Loucy (cell line): Measurements from ENCODE around the gene SMIM44.

ENCODE experiments used
- H2AFZ ChIP-seq: fragments of 200-600 bp; sonication (generic); 2 replicates; pipeline ENCODE4 v1.6.0; 2016; ENCODE audit warnings: antibody characterized with exemption, mild to moderate bottlenecking, low read length, moderate library complexity
- H3F3A ChIP-seq: fragments of 200-600 bp; 2 replicates; pipeline ENCODE4 v1.6.0; 2016; ENCODE audit warnings: antibody characterized with exemption, low read depth, mild to moderate bottlenecking
- H3K27me3 ChIP-seq: fragments of 200-600 bp; sonication (generic); 2 replicates; pipeline ENCODE4 v1.6.1; 2014; ENCODE audit warnings: low read length, mild to moderate bottlenecking; ENCODE audit not compliant: insufficient read depth, poor library complexity, severe bottlenecking
- H3K36me3 ChIP-seq: fragments of 200-600 bp; sonication (generic); 2 replicates; pipeline ENCODE4 v1.6.1; 2016; ENCODE audit warnings: low read length; ENCODE audit not compliant: insufficient read depth
- H3K4me1 ChIP-seq: fragments of 200-600 bp; sonication (generic); 2 replicates; pipeline ENCODE4 v1.5.1; 2014; ENCODE audit warnings: low read length, mild to moderate bottlenecking; ENCODE audit not compliant: insufficient read depth, poor library complexity, severe bottlenecking
- H3K4me2 ChIP-seq: fragments of 200-600 bp; sonication (generic); 2 replicates; pipeline ENCODE4 v1.6.0; 2014; ENCODE audit warnings: antibody characterized with exemption, low read length, low read depth, mild to moderate bottlenecking; ENCODE audit not compliant: poor library complexity, severe bottlenecking
- H3K4me3 ChIP-seq: fragments of 200-600 bp; sonication (generic); 2 replicates; pipeline ENCODE4 v1.5.1; 2014; ENCODE audit warnings: low read length, mild to moderate bottlenecking, mixed read lengths; ENCODE audit not compliant: poor library complexity, severe bottlenecking
- H3K79me2 ChIP-seq: fragments of 200-600 bp; sonication (generic); 2 replicates; pipeline ENCODE4 v1.6.1; 2014; ENCODE audit warnings: low read length; ENCODE audit not compliant: insufficient read depth
- H3K9ac ChIP-seq: fragments of 200-600 bp; sonication (generic); 2 replicates; pipeline ENCODE4 v1.6.0; 2014; ENCODE audit warnings: mild to moderate bottlenecking, low read depth, low read length, moderate library complexity; ENCODE audit not compliant: poor library complexity, severe bottlenecking
- H3K9me2 ChIP-seq: fragments of 200-600 bp; sonication (generic); replicated peaks from 2 replicates; pipeline ENCODE4 v1.6.1; 2016; ENCODE audit warnings: low read depth, low read length, mixed read lengths
- H3K9me3 ChIP-seq: fragments of 200-600 bp; sonication (generic); 2 replicates; pipeline ENCODE4 v1.6.1; 2014; ENCODE audit warnings: mild to moderate bottlenecking, antibody characterized with exemption, low read length, low read depth; ENCODE audit not compliant: insufficient read depth
- H4K20me1 ChIP-seq: fragments of 200-600 bp; sonication (generic); 2 replicates; pipeline ENCODE4 v1.6.0; 2014; ENCODE audit warnings: antibody characterized with exemption, low read length, mild to moderate bottlenecking; ENCODE audit not compliant: insufficient read depth, poor library complexity, severe bottlenecking
- EZH2phosphoT487 ChIP-seq: fragments of 200-600 bp; IDR thresholded peaks from 2 replicates; pipeline ENCODE4 v1.6.1; 2018; ENCODE audit warnings: antibody characterized with exemption, mild to moderate bottlenecking, moderate library complexity, borderline replicate concordance
- TF ChIP-seq, protein P1 (sequence below): fragments of 200-600 bp; sonication (generic); conservative IDR thresholded peaks from 2 replicates; pipeline ENCODE4 v1.5.1; 2014; ENCODE audit warnings: mild to moderate bottlenecking, antibody characterized with exemption, low read length

SMIM44 gene

DNA sequence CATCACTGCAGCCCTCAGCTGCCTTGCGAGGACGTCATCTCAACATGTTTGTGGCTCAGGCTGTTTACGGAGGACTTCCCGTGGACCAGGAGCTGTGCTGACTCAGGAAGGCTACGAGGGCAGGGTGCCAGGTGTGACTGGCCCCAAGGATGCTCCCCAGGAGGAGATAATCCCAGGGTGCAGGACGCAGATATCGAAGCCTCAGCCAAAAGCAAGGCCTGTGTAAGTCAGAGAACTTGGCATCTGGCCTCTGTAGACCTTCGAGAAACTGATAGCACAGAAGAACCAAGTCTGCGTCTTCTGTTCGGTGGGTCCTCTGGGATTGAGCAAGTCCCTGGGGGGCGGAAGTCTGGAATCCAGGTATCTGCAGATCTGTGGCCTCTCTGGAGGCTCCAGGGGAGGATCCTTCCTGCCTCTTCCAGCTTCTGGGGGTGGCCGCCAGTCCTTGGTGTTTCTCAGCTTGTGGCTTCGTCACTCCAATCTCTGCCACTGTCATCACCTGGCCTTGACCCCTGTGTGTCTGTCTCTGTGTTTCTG lies 19.9 kb upstream of the SMIM44 start:
- peaks cover 16% of the 10 kb centered on the region for H4K20me1 ChIP-seq
- H3K79me2 ChIP-seq, result peaks cover 38% of the 10 kb centered on the region
- H3K27me3 ChIP-seq, result no peaks in the 10 kb centered on the region
- no peaks in the 10 kb centered on the region for H3K9me2 ChIP-seq
- H3K4me2 ChIP-seq, result no peak overlapping the region
- no peaks in the 10 kb centered on the region for H3F3A ChIP-seq
- H3K9me3 ChIP-seq, result no peaks in the 10 kb centered on the region
- no peak overlapping the region for H3K4me3 ChIP-seq
- no peak overlapping the region for H3K9ac ChIP-seq
- no peak overlapping the region for H2AFZ ChIP-seq
- H3K36me3 ChIP-seq, result no peaks in the 10 kb centered on the region
- TF ChIP-seq, protein P1, sequence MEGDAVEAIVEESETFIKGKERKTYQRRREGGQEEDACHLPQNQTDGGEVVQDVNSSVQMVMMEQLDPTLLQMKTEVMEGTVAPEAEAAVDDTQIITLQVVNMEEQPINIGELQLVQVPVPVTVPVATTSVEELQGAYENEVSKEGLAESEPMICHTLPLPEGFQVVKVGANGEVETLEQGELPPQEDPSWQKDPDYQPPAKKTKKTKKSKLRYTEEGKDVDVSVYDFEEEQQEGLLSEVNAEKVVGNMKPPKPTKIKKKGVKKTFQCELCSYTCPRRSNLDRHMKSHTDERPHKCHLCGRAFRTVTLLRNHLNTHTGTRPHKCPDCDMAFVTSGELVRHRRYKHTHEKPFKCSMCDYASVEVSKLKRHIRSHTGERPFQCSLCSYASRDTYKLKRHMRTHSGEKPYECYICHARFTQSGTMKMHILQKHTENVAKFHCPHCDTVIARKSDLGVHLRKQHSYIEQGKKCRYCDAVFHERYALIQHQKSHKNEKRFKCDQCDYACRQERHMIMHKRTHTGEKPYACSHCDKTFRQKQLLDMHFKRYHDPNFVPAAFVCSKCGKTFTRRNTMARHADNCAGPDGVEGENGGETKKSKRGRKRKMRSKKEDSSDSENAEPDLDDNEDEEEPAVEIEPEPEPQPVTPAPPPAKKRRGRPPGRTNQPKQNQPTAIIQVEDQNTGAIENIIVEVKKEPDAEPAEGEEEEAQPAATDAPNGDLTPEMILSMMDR, result no peak
- TF ChIP-seq EZH2phosphoT487, result no peak
- peaks cover 31% of the 10 kb centered on the region for H3K4me1 ChIP-seq

DNA sequence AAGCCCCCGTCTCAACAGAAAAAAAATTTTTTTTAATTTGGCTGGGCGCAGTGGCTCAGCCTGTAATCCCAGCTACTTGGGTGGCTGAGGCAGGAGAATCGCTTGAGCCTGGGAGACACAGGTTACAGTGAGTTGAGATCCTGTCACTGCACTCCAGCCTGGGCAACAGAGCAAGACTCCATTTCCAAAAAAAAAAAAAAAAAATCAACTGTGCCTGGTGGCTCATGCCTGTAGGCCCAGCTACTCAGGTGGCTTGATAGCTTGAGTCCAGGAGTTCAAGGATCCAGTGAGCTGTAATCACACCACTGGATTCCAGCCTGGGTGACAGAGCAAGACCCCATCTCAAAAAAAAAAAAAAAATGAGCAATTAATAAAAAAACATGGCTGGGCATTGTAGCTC lies 18.5 kb upstream of the SMIM44 start:
- H3K27me3 ChIP-seq, result no peaks in the 10 kb centered on the region
- TF ChIP-seq, protein P1, result no peak
- no peak for TF ChIP-seq EZH2phosphoT487
- H3K4me1 ChIP-seq, result peaks cover 22% of the 10 kb centered on the region
- H4K20me1 ChIP-seq, result peaks cover 4% of the 10 kb centered on the region
- peaks cover 28% of the 10 kb centered on the region for H3K79me2 ChIP-seq
- H2AFZ ChIP-seq, result no peak overlapping the region
- no peak overlapping the region for H3K4me2 ChIP-seq
- H3K4me3 ChIP-seq, result no peak overlapping the region
- no peaks in the 10 kb centered on the region for H3K36me3 ChIP-seq
- H3K9me3 ChIP-seq, result no peaks in the 10 kb centered on the region
- H3K9me2 ChIP-seq, result no peaks in the 10 kb centered on the region
- no peak overlapping the region for H3K9ac ChIP-seq
- no peaks in the 10 kb centered on the region for H3F3A ChIP-seq

GRCh38 chr19:3500429-3501101 lies 17.3 kb upstream of the SMIM44 start, which contains the start of gene DOHH:
DOHH (minus strand) TSS chr19:3500674; CDS start chr19:3496814, 3,860 bp downstream.
- Histone ChIP-seq H3K9ac (peak within 1 kb of the TSS; percentile 80), H2AFZ (peak within 1 kb of the TSS; percentile 93), H3K79me2 (peaks cover 21% of the 10 kb centered on the region), H3K27me3 (no peaks in the 10 kb centered on the region), H3F3A (no peaks in the 10 kb centered on the region), H4K20me1 (no peaks in the 10 kb centered on the region), H3K4me2 (peak within 1 kb of the TSS; percentile 90), H3K4me3 (peak within 1 kb of the TSS; percentile 97), H3K36me3 (peaks cover 5% of the 10 kb centered on the region; the same call in 1 of the 2 replicates), H3K9me2 (no peaks in the 10 kb centered on the region), H3K9me3 (no peaks in the 10 kb centered on the region), H3K4me1 (peaks cover 20% of the 10 kb centered on the region)
- TF ChIP-seq, protein P1, result no peak
- TF ChIP-seq EZH2phosphoT487, result no peak
